HL-60 (cell line): ENCODE data around the gene GRIN2C.
"Not testable (repeated sequence)": the region's sequence is repeated elsewhere in the genome, so short reads cannot be mapped to it uniquely, and the experiment has no call there.

Experiments used
- DNase-seq, 2 experiments: peaks; one replicate each; pipeline ENCODE4 v3.0.0-alpha.2; 2010 to 2020; ENCODE audit warnings: low read depth in 1 of 2, low spot score in 1 of 2
- H3K27ac ChIP-seq: fragments of 250-450 bp; sonication (Bioruptor Pico); replicated peaks from 2 replicates; pipeline ENCODE4 v1.5.1; 2020; ENCODE audit warnings: mild to moderate bottlenecking, moderate library complexity
- H3K27me3 ChIP-seq: fragments of 250-450 bp; sonication (Bioruptor Pico); 2 replicates; pipeline ENCODE4 v1.5.1; 2021; ENCODE audit warnings: mild to moderate bottlenecking, moderate library complexity; ENCODE audit not compliant: insufficient read depth, poor library complexity, severe bottlenecking
- H3K4me3 ChIP-seq: replicated peaks from 2 replicates; pipeline ENCODE4 v1.5.1; 2011; ENCODE audit warnings: mild to moderate bottlenecking, control low read depth, low read length; ENCODE audit not compliant: insufficient read depth
- CTCF ChIP-seq: IDR thresholded peaks from one replicate; pipeline ENCODE4 v1.5.1; 2011; ENCODE audit warnings: low read length, control low read depth, inconsistent platforms; ENCODE audit not compliant: insufficient read depth
- GABPA ChIP-seq: IDR thresholded peaks from 2 replicates; pipeline ENCODE4 v1.6.1; 2012; ENCODE audit warnings: low read depth
- POLR2AphosphoS5 ChIP-seq: IDR thresholded peaks from 2 replicates; pipeline ENCODE4 v1.6.1; 2012; ENCODE audit warnings: low read depth
- SPI1 ChIP-seq: IDR thresholded peaks from 2 replicates; pipeline ENCODE4 v1.6.1; 2012; ENCODE audit warnings: low read depth, mild to moderate bottlenecking, borderline replicate concordance
- long read RNA-seq: library from polyadenylated mRNA; unstranded; transcript quantifications from one replicate; pipeline ENCODE4 v2.0.0, GENCODE V29; 2020
- TF ChIP-seq, protein P1 (sequence below): IDR thresholded peaks from 2 replicates; pipeline ENCODE4 v1.6.1; 2012; ENCODE audit warnings: low read depth; ENCODE audit not compliant: insufficient replicate concordance

The GRIN2C gene
- long read RNA-seq, partial matches to known transcripts: 0 of 1 reads
- long read RNA-seq, other reads (novel, unspliced or antisense): 1 of 1 reads

GRCh38 chr17:74859459-74860228 lies at the start of gene GRIN2C:
TSS of gene GRIN2C (minus strand) at chr17:74859885. CDS start at chr17:74855092, 4,793 bp downstream.
- DNase-seq: no peak
- peaks cover 45% of the 10 kb centered on the region for H3K27me3 ChIP-seq
- TF ChIP-seq, protein P1, sequence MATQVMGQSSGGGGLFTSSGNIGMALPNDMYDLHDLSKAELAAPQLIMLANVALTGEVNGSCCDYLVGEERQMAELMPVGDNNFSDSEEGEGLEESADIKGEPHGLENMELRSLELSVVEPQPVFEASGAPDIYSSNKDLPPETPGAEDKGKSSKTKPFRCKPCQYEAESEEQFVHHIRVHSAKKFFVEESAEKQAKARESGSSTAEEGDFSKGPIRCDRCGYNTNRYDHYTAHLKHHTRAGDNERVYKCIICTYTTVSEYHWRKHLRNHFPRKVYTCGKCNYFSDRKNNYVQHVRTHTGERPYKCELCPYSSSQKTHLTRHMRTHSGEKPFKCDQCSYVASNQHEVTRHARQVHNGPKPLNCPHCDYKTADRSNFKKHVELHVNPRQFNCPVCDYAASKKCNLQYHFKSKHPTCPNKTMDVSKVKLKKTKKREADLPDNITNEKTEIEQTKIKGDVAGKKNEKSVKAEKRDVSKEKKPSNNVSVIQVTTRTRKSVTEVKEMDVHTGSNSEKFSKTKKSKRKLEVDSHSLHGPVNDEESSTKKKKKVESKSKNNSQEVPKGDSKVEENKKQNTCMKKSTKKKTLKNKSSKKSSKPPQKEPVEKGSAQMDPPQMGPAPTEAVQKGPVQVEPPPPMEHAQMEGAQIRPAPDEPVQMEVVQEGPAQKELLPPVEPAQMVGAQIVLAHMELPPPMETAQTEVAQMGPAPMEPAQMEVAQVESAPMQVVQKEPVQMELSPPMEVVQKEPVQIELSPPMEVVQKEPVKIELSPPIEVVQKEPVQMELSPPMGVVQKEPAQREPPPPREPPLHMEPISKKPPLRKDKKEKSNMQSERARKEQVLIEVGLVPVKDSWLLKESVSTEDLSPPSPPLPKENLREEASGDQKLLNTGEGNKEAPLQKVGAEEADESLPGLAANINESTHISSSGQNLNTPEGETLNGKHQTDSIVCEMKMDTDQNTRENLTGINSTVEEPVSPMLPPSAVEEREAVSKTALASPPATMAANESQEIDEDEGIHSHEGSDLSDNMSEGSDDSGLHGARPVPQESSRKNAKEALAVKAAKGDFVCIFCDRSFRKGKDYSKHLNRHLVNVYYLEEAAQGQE: no peak
- TF ChIP-seq CTCF (no peak), SPI1 (no peak), GABPA (no peak), POLR2AphosphoS5 (no peak)
- H3K27ac ChIP-seq: no peak within 1 kb of the TSS
- no peak within 1 kb of the TSS for H3K4me3 ChIP-seq

- H3K27ac ChIP-seq, DNase-seq, H3K4me3 ChIP-seq, H3K27me3 ChIP-seq: not testable (repeated sequence)
These were observed 49.4 kb upstream of the GRIN2C start for GRCh38 chr17:74909097-74909496.

DNA sequence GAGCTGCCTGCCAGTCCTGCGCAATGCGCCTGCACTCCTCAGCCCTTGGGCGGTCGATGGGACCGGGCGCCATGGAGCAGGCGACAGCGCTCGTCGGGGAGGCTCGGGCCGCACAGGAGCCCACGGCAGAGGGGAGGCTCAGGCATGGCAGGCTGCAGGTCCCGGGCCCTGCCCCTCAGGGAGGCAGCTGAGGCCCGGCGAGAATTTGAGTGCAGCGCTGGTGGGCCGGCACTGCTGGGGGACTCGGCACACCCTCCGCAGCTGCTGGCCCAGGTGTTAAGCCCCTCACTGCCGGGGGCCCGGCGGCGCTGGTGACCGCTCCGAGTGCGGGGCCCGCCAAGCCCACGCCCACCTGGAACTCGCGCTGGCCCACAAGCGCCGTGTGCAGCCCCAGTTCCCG lies 47.3 kb upstream of the GRIN2C start:
- H3K4me3 ChIP-seq: no peak overlapping the region
- TF ChIP-seq SPI1 (no peak), GABPA (no peak), POLR2AphosphoS5 (no peak), CTCF (no peak)
- TF ChIP-seq, protein P1: no peak
- no peaks in the 10 kb centered on the region for H3K27me3 ChIP-seq
- no peak overlapping the region for H3K27ac ChIP-seq
- no peak for DNase-seq

DNA sequence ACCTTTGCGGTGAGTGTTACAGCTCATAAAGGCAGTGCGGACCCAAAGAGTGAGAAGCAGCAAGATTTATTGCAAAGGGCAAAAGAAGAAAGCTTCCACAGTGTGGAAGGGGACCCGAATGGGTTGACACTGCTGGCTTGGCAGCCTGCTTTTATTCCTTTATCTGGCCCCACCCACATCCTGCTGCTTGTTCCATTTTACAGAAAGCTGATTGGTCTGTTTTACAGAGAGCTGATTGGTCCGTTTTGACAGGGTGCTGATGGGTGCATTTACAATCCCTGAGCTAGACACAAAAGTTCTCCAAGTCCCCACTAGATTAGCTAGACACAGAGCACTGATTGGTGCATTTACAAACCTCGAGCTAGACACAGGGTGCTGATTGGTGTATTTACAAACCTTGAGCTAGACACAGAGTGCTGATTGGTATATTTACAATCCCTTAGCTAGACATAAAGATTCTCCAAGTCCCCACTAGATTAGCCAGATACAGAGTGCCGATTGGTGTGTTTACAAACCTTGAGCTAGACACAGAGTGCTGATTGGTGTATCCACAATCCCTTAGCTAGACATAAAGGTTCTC lies 46.6 kb upstream of the GRIN2C start:
- H3K27ac ChIP-seq, H3K4me3 ChIP-seq, H3K27me3 ChIP-seq, DNase-seq: not testable (repeated sequence)
